Right renal pelvis (tissue), 4 donors: ENCODE data around the gene MAPK1IP1L. TPM values are rescaled to one million over a fixed set of nuclear protein-coding genes. Genes with fewer than 3 reads are reported as not detected.
"Not testable (repeated sequence)": the region's sequence is repeated elsewhere in the genome, so short reads cannot be mapped to it uniquely, and the experiment has no call there.

Source experiments
- DNase-seq, 4 donors: peaks; one replicate each; pipeline ENCODE4 v3.0.0-alpha.2; 2013; ENCODE audit warnings: low read depth in 4 of 4, low spot score in 3 of 4, missing footprints in 1 of 4
- polyA plus RNA-seq, 4 donors: library from polyadenylated mRNA; unstranded; fragments of 120-200 nt; gene quantifications; one replicate each; pipeline ENCODE4 v1.2.1, GENCODE V29; 2013; ENCODE audit not compliant: insufficient read length in 4 of 4

MAPK1IP1L gene
- polyA plus RNA-seq, 4 donors: 101 to 113 (median 106) TPM

DNA sequence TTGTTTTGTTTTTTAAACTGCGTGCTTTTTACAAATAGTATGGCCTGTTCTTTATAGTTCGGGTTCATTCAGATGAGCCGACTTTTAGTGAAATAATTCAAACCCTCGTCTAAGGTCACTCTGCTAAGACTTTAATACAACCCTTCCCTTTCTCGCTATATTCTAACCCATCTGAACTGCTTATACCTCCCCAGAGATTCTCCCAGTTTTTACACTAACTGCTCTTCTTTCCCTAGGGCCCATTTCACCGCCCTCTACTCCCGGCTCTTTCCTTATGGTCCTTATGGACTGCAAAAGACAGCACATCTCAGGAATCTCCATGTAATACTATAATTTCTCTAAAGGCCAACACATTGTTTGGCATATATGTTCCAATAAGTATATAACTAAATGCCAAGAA lies 2.1 kb downstream of the MAPK1IP1L start:
- DNase-seq: no peak

DNA sequence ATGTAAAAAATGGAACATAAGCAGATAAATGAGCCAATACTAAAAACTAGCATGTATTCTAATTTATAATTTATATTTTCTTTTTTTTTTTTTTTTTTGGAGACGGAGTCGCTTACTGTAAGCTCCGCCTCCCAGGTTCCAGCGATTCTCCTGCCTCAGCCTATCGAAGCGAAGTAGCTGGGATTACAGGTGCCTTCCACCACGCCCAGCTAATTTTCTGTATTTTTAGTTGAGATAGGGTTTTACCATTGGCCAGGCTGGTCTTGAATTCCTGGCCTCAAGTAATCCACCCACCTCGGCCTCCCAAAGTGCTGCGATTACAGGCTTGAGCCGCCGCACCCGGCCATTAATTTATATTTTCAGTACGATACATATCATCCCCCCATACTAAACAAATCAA lies 2.7 kb downstream of the MAPK1IP1L start:
- DNase-seq: no peak

GRCh38 chr14:55057919-55058318 lies 6.5 kb downstream of the MAPK1IP1L start:
- no peak for DNase-seq

DNA sequence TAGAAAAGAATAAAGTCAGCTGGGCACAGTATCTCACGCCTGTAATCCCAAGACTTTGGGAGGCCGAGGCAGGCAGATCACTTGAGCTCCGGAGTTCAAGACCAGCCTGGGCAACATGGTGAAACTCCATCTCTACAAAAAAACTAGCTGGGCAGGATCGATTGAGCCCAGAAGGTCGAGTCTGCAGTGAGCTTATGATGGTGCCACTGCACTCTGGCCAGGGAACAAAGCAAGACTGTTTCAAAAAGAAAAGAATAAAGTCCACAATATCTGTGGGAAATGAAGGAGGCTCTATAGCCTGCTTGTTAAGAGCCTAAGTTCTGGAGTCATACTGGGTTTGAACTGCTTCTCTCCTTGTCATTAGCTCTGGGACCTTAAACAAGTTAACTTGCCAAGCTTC lies 7.9 kb downstream of the MAPK1IP1L start:
- no peak for DNase-seq

DNA sequence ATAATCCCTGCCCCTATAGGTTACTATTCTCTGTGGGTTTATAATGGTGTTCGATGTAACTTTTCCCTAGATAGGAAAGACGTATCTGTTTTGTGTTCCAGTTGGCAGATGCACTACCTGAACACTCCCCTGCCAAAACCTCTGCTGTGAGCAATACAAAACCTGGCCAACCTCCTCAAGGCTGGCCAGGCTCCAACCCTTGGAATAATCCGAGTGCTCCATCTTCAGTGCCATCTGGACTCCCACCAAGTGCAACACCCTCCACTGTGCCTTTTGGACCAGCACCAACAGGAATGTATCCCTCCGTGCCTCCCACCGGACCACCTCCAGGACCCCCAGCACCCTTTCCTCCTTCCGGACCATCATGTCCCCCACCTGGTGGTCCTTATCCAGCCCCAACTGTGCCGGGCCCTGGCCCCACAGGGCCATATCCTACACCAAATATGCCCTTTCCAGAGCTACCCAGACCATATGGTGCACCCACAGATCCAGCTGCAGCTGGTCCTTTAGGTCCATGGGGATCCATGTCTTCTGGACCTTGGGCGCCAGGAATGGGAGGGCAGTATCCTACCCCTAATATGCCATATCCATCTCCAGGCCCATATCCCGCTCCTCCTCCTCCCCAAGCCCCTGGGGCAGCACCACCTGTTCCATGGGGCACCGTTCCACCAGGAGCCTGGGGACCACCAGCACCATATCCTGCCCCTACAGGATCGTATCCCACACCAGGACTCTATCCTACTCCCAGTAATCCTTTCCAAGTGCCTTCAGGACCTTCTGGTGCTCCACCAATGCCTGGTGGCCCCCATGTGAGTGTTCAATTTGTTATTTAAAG lies 11.3 kb downstream of the MAPK1IP1L start:
- no peak for DNase-seq

GRCh38 chr14:55064896-55065295 lies 13.4 kb downstream of the MAPK1IP1L start:
- DNase-seq: not testable (repeated sequence)

GRCh38 chr14:55065411-55065810 lies 14.0 kb downstream of the MAPK1IP1L start:
- no peak for DNase-seq

GRCh38 chr14:55066223-55066622 lies 14.8 kb downstream of the MAPK1IP1L start:
- DNase-seq: no peak

GRCh38 chr14:55070981-55071411 lies 19.5 kb downstream of the MAPK1IP1L start:
- DNase-seq: no peak

GRCh38 chr14:55071870-55072640 lies 20.6 kb downstream of the MAPK1IP1L start:
- no peak for DNase-seq

DNA sequence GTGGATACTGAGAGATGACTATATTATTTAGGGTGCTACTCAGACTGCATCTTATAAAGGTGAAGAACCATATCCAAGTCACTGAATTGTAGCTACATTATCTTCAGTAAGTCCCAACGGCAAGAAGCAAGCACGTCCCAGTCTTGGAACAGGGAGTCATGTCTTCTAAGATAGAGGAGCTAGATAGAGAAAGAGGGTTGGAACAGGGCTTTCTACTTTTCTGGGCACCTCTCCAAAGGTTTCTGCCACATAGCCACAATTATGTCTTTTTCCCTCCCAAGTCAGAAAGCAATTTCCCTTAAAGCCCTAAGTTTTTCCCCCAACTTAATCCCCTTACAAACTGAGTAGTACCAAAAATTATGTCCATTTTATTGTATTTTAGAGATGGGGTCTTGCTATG lies 22.4 kb downstream of the MAPK1IP1L start:
- DNase-seq: no peak

DNA sequence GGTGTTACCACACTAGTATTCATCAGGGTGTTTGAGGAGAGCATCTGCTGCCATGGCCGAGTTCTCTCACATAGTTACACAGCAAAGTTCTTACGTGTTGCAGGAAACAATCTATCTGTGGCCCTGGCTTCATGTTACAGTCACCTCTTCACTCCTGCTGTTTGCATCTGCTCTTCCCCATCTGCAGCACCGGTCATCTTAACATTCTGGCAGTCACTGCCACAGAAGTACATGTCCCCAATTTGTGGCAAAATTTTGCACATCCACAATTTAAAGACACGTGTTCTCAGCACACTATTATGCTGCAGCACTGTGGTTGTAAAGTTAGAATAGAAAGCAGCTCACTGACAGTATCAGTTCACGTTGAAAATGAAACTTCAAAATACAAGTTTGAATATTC lies 23.2 kb downstream of the MAPK1IP1L start:
- DNase-seq: no peak

DNA sequence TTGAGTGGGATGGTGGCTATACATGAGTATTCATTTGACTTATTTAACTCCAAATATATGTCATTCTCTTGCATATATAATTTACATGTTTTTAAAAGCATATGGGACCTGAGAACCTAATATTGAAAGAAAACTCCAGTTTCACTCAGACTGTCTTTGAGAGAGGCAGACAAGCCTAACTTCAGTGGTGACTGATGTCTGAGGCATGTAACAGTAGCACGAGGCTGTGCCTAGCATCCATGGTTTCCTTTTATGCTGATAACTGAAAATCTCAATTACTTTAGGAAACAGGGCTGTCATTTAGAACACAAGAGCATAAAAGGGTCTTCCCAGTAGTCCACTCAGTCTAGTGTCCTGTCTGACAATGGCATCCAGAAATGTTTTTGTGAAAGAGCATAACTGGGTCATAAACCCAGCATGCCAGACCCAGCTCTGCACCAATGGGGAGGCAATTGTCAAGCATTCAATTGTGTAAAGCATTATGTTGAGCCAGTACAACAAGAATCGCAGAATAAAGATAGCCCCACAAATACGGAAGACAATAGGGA lies 24.3 kb downstream of the MAPK1IP1L start:
- no peak for DNase-seq

- no peak for DNase-seq
Observed at GRCh38 chr14:55077170-55078151, 26.0 kb downstream of the MAPK1IP1L start.

DNA sequence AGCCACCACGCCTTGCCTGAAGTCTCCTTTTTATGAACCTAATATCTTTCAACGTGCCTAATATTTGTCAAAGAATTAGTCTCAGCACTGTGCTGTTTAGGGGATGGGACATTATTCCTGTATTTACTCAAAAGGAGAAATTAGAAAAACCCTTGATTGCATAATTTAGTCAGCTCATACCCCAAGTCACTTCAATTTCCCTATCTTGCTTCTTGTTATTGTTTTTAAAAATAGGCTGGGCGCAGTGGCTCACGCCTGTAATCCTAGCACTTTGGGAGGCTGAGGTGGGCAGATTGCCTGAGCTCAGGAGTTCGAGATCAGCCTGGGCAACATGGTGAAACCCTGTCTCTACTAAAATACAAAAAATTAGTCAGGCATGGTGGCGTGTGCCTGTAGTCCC lies 28.5 kb downstream of the MAPK1IP1L start:
- not testable (repeated sequence) for DNase-seq

GRCh38 chr14:55084401-55085059 lies 33.1 kb downstream of the MAPK1IP1L start:
- DNase-seq: no peak

DNA sequence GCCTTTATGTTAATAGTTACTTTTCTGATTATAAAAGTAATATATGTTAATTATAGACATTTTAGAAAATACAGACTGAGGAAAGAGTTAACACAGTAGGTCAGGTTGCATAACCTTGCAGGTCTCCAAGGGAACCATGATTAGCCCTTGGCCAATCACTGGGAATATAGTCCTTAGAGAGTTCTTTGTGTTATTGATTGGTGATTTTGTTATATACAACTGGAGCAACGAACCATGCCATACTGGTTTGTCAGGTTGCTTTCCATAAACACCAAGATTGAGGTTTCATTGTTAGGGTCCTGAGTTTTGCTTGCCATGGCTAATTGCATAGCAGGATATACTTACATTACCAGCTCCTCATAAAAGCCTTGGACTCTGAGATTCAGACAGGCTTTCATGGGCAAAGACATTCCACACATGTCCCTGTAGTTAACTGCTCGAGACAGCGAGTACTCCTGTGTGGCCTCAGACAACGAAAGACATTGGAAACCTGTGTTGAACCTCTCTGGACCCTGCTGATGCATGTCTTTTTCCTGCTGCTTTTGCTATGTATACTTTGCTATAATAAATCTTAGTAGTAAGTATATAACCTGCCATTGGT lies 33.7 kb downstream of the MAPK1IP1L start:
- DNase-seq: no peak

- no peak for DNase-seq
Observed at GRCh38 chr14:55086938-55087337, 35.5 kb downstream of the MAPK1IP1L start.

DNA sequence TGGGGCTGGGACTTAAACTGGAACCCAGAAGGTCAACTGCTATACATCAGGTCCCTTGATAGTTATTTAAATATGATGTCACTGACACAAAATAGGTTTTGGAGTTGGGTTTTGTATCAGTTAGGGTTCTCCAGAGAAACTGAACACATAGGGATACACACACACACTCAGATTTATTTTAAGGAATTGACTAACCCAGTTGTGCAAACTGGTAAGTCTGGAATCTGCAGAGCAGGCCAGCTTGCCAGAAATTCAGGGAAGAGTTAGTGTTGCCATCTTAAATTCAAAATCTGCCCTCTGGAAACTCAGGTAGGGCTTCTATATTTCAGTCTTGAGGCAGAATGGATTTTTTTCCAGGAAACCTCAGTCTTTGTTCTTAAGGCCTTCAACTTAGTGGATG lies 36.9 kb downstream of the MAPK1IP1L start:
- no peak for DNase-seq
